Stimulated activated naive CD8-positive, alpha-beta T cell treated with anti-CD3 and anti-CD28 coated beads, Interleukin-15, Interleukin-2, amounts not matched to agents 100 U/mL and 50 U/mL, for 24 hours (primary cell): Measurements from ENCODE around the gene KCTD2.
"Not testable (repeated sequence)": the region's sequence is repeated elsewhere in the genome, so short reads cannot be mapped to it uniquely, and the experiment has no call there.

Experiments
- ATAC-seq: fragments of 150-1000 bp; cut with Tn5 transposase; one replicate; pipeline ENCODE4 v1.10.0; 2021
- DNase-seq: peaks from one replicate; pipeline ENCODE4 v3.0.0; 2021

KCTD2 gene

GRCh38 chr17:75051941-75052340 is 4.9 kb downstream of the KCTD2 start:
- DNase-seq (no peak), ATAC-seq (no peak)

DNA sequence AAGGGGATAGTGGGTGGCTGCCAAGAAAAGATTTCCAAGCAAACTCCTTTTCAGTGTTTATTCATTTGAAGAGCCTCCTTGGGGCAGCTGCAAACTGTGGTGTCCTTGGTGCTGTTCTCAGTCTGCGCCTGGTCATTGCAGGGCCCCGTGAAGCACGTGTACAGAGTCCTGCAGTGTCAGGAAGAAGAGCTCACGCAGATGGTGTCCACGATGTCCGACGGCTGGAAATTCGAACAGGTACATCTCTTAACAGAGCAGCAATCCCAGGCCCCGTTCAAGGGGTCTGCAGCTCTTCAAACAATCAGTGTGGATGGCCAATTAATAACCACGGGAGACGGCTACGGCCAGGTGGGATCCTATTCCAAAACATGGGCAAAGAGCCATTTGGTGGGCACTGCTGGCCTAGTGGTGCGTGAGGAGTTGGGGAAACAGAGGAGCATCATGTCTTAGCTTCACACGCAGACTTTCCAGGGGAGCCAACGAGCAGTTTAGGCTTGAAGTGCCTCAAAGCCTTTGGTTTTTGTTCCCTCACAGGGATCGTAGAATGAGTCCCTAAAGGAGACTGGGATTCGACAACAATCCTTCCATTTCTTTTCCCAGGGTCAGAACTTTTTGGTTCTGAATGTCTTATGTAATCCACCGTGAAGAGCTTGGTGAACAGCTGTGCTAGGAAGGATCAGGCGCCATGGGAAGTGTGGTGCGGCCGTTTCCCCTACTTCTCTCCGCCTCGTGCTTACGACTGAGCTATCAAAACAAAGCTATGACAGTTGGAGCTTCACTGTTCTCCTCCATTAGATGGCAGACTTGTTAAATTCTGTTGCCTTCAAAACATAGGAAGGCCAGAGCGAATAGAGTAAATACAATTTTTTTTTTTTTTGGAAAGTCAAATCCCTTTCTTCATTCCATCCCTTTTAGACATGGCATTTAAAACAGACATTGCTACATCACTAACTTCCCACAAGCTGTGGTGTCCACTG is 12.6 kb downstream of the KCTD2 start:
- ATAC-seq (no peak), DNase-seq (no peak)

DNA sequence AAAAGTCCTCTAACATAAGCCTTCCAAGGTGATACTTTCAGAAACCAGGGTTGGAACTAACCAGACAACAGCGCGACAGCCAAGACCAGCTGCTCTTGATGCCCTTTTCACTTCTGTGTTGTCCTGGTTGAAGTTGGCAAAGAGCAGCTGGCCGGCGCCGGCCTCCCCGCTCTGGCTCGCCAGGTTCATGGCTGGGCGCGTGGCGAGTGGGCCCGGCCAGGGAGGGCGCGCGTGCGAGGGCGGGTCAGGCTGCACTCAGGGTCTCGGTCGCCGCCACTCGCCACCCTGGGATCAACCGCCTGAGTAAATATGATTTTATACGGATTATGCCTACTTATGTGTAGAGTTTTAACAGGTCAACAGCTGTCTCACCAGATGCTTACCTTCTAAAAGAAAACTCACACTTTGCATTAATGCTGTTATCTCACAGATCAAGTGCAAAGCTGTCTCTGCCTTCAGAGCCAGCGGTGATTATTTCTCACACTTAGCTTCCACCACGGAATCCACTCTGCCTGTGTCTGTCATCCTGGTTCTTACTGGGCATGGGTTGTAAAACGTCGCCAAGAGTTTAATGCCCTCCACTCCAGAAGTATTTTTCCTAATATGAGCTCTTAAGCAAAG is 13.5 kb downstream of the KCTD2 start:
- DNase-seq: no peak
- no peak for ATAC-seq

GRCh38 chr17:75061055-75061438 is 14.0 kb downstream of the KCTD2 start:
- ATAC-seq (no peak), DNase-seq (no peak)

GRCh38 chr17:75061618-75062017 is 14.6 kb downstream of the KCTD2 start:
- ATAC-seq: no peak
- DNase-seq: no peak

- DNase-seq (no peak), ATAC-seq (no peak)
Measured at GRCh38 chr17:75063201-75063600, 16.2 kb downstream of the KCTD2 start.

GRCh38 chr17:75063626-75064025 is 16.6 kb downstream of the KCTD2 start:
- ATAC-seq: no peak
- no peak for DNase-seq

DNA sequence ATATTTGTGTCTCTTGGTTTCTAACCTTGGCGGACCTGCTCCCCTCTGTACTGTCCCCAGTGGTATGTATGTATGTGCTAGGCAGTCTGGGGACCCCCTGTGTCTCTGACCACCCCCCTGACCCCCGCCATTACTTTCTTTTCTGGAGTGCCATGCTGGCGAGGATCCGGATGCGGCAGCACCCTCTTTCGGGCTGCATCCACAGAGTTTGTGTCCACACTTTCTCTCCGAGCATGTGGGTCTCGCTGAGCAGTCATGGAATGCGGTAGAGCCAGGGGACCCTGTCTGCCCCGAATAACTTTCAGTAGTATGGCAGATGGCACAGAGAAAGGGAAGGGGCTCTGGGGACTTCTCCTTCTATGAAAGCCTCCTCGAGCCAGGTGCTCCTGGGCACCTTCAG is 17.0 kb downstream of the KCTD2 start:
- DNase-seq (no peak), ATAC-seq (no peak)

DNA sequence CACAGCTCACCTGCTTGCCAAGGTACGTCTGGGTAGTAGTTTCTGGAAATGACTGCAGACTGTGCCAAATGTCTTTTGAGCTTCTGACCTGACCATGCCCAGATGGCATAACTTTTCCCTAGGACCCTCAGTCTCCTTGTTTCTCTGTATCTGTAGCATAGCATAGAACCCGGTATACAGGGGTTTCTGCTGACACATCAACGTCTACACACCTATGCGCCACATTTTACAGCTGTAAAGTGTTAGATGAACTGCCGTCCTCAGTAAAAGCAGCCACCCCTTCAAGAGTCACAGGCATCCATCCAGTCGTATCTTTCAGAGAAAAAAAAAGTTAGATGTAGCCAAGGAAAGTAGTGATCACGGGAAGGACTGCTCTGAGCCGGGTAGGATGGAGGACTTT is 17.4 kb downstream of the KCTD2 start:
- no peak for ATAC-seq
- no peak for DNase-seq

GRCh38 chr17:75064867-75065561 is 18.0 kb downstream of the KCTD2 start:
- DNase-seq: no peak
- no peak for ATAC-seq

- DNase-seq (no peak), ATAC-seq (peak; percentile 67)
Measured at GRCh38 chr17:75065562-75066151, 18.6 kb downstream of the KCTD2 start.

DNA sequence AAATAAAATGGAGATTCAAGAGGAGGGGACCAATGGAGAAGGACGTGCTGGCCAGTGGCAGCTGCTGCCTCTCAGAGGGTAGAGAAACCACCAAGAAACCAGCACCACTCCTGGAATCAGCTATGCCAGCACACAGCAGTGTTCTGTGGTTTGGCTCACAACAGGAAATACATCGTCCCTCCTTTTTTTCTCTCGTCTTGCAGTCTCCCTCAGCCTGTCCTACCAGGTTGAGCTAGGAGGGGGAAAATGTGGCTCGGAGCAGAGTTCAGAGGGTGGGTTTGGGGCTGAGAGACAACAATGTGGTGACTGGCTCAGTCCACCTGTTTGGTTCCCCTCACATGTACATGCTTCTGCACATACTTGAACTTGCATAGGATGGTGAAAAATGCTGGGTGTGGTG is 20.8 kb downstream of the KCTD2 start:
- ATAC-seq: peak; percentile 49
- no peak for DNase-seq

GRCh38 chr17:75068750-75069149 is 21.7 kb downstream of the KCTD2 start:
- DNase-seq (no peak), ATAC-seq (no peak)

DNA sequence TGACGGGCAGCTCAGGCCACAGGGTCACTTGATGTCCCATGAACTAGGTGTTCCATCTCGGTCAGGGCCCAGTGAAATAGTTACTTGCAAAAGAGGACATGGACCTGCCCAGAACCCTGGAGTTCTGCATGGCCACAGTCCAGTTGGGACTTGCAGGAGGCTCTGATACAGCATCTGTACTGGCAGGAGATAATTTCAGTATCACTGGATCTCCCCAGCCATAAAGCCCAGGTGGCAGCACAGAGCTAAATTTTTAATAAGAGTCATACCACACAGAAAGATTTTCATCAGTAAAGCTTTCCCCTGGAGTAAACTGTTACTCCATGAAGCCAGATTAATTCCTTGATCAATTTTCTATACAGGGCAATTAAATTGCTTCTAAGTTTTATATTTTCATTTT is 22.8 kb downstream of the KCTD2 start:
- ATAC-seq (no peak), DNase-seq (no peak)

GRCh38 chr17:75071478-75072271 is 24.6 kb downstream of the KCTD2 start:
- DNase-seq, ATAC-seq: not testable (repeated sequence)

DNA sequence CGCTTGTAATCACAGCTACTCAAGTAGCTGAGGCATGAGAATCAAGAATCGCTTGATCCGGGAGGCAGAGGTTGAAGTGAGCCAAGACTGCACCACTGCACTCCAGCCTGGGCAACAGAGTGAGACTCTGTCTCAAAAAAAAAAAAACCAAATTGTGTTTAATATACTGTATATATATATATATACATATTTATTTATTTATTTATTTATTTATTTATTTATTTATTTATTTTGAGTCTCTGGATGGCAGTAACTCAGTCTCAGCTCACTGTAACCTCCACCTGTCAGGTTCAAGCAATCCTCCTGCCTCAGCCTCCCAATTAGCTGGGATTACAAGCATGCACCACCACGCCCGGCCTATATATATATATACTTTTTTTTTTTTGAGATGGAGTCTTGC is 25.9 kb downstream of the KCTD2 start:
- not testable (repeated sequence) for DNase-seq, ATAC-seq

DNA sequence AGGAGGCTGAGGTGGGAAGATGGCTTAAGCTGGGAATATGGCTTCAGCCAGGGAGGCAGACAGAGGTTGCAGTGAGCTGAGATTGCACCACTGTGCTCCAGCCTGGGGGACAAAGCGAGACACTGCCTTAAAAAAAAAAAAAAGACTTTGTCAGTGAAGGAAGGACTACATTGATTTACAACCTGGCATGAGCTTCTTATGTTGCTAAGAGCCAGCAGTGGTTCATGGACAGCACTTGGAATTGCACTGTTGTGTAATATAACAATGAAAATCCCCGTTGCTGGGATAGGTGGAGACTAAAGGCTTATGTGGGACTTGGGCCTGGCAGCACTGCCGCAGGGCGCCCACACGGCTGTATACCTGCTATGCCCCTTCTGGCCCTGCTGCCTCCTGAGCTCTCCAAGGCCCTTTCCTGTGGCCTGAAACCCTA is 26.6 kb downstream of the KCTD2 start:
- ATAC-seq (no peak), DNase-seq (no peak)

DNA sequence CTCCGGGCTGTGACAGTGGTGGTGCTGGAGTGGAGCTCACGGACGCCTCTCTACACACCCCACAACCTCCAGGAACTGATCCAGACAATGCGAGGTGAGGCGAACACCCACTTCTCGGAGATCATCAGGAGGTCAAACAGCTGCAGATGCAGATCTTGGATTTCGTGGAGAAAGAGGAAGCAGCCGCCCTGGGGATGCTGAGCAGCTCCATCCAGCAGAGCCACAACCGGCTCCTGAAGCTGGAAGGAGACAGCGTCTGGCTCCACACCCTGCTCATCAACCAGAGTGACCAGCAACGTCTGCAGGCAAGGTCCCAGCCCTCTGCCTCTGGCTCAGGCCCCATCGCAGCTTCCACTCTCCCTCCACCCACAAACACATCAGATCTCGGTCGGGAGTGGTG is 27.5 kb downstream of the KCTD2 start:
- DNase-seq (no peak), ATAC-seq (no peak)

DNA sequence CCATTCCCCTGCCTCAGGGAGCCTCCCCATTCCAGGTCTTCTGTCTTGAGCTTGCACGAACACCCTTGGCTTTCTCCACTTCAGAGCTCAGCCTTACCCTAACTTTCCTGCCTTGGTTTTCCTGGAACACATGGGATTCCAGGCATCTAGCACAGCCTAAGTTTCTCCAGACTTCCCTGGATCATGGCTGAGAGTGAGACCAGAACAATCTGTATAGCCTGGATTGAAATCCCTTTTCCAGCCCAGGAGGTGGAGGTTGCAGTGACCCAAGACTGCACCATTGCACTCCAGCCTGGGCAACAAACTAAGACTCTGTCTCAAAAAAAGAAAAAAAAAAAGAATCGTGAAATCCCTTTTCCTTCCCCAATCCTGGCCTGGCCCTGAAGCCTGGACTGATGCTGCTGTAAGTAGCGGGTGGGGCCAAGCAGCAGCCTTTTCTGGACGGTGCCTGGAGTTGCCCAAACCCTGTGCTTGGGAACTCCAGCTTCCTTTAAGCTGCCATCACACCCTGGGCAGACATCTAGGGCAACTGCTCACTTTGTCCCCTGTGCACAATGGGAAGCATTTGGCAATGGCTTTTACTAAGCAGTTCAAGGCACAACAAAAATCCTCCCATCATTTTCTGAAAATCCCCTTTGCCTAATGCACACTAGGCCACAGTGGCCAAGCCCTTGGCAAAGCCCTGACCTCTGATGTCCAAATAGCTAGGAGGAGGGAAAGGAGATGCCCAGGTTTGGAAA is 28.7 kb downstream of the KCTD2 start:
- DNase-seq: no peak
- no peak for ATAC-seq

DNA sequence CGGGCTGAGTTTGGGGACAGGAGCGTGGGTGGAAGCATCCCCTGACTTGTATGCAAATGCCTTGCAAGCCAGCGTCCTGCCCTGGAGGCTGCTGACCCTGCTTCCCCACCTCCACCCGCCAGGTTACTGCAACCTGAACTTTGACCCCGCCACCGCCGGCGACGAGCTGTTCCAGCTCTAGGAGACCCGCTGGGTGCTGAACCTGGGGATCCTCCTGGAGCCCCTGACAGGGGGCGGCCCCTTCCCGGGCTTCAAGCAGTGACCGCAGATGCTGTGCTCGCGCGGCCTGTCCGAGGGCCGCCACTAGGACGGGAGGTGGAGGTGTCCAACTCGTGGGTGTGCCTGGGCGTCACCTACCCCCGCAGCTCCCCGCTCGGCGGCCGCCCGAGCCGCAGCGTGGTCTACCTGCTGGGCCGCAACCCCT is 30.1 kb downstream of the KCTD2 start:
- no peak for ATAC-seq
- no peak for DNase-seq
